Suprapubic skin (tissue), 4 donors: ENCODE measurements around the gene RPRD1B.

Source experiments
- CTCF ChIP-seq, 2 donors: fragments of 200-600 bp in 1 of 2; fragments of 450-650 bp in 1 of 2; sonication (generic) in 1 of 2; IDR thresholded peaks; one replicate each; pipeline ENCODE4 v1.5.1; 2016 to 2019; ENCODE audit warnings: antibody characterized with exemption in 2 of 2, mild to moderate bottlenecking in 1 of 2, moderate library complexity in 1 of 2
- EP300 ChIP-seq: sonication (generic); formaldehyde crosslinking; IDR thresholded peaks from one replicate; pipeline ENCODE4 v1.6.1; 2017; ENCODE audit warnings: antibody characterized with exemption
- POLR2A ChIP-seq, 2 donors: fragments of 450-650 bp; IDR thresholded peaks; one replicate each; pipeline ENCODE4 v1.6.1; 2017; ENCODE audit warnings: antibody characterized with exemption in 2 of 2, mild to moderate bottlenecking in 2 of 2, moderate library complexity in 2 of 2
- POLR2AphosphoS5 ChIP-seq, 3 donors: sonication (generic); formaldehyde crosslinking; IDR thresholded peaks; one replicate each; pipeline ENCODE4 v1.6.1; 2017; ENCODE audit warnings: antibody characterized with exemption in 3 of 3

GRCh38 chr20:38036366-38036765 is 2.8 kb downstream of the RPRD1B start:
- no peak for TF ChIP-seq CTCF (IDR thresholded peaks at IDR 0.05)
- no peak for TF ChIP-seq POLR2AphosphoS5 (IDR thresholded peaks at IDR 0.05)
- no peak for TF ChIP-seq POLR2A (IDR thresholded peaks at IDR 0.05)
- no peak for TF ChIP-seq EP300
